H9 (cell line): ENCODE measurements around the gene NPHP4. TPM values are rescaled to one million over a fixed set of nuclear protein-coding genes. Genes with fewer than 3 reads are reported as not detected.

Source experiments
- DNase-seq: peaks from one replicate; pipeline ENCODE4 v3.0.0-alpha.2; 2017
- H2AFZ ChIP-seq: one replicate; pipeline ENCODE4 v1.6.1; 2013; ENCODE audit warnings: mild to moderate bottlenecking, low read length, control low read depth, moderate library complexity
- H2AK5ac ChIP-seq: 2 replicates; pipeline ENCODE4 v1.6.1; 2013; ENCODE audit warnings: low read length, control low read depth, mixed read lengths; ENCODE audit not compliant: insufficient read length
- H2BK120ac ChIP-seq: one replicate; pipeline ENCODE4 v1.6.1; 2013; ENCODE audit warnings: low read depth, mild to moderate bottlenecking, low read length, control low read depth, inconsistent platforms; ENCODE audit not compliant: poor library complexity, severe bottlenecking
- H2BK12ac ChIP-seq: 2 replicates; pipeline ENCODE4 v1.6.1; 2013; ENCODE audit warnings: low read length, control low read depth, mixed read lengths, low read depth; ENCODE audit not compliant: insufficient read length
- H2BK15ac ChIP-seq: 2 replicates; pipeline ENCODE4 v1.6.1; 2013; ENCODE audit warnings: low read depth, low read length, control low read depth
- H2BK20ac ChIP-seq: one replicate; pipeline ENCODE4 v1.6.1; 2013; ENCODE audit warnings: low read depth, mild to moderate bottlenecking, low read length, control low read depth, inconsistent platforms; ENCODE audit not compliant: poor library complexity, severe bottlenecking
- H2BK5ac ChIP-seq: 2 replicates; pipeline ENCODE4 v1.6.1; 2013; ENCODE audit warnings: low read length, control low read depth, mixed read lengths; ENCODE audit not compliant: insufficient read length
- H3K14ac ChIP-seq: 2 replicates; pipeline ENCODE4 v1.6.1; 2013; ENCODE audit warnings: low read length, control low read depth; ENCODE audit not compliant: insufficient read depth
- H3K18ac ChIP-seq: 2 replicates; pipeline ENCODE4 v1.6.1; 2013; ENCODE audit warnings: low read depth, mild to moderate bottlenecking, mixed read lengths, low read length, control low read depth; ENCODE audit not compliant: insufficient read length
- H3K23ac ChIP-seq: 2 replicates; pipeline ENCODE4 v1.6.1; 2013; ENCODE audit warnings: low read length, control low read depth, mixed read lengths, low read depth; ENCODE audit not compliant: insufficient read length
- H3K23me2 ChIP-seq: 2 replicates; pipeline ENCODE4 v1.6.1; 2013; ENCODE audit warnings: low read depth, mild to moderate bottlenecking, mixed read lengths, low read length, control low read depth; ENCODE audit not compliant: insufficient read length, poor library complexity, severe bottlenecking
- H3K27ac ChIP-seq: 2 replicates; pipeline ENCODE4 v1.5.1; 2013; ENCODE audit warnings: low read length, control low read depth, mixed read lengths, low read depth; ENCODE audit not compliant: insufficient read length
- H3K27me3 ChIP-seq: 2 replicates; pipeline ENCODE4 v1.6.1; 2013; ENCODE audit warnings: low read length, control low read depth, inconsistent platforms; ENCODE audit not compliant: insufficient read depth
- H3K4ac ChIP-seq: 2 replicates; pipeline ENCODE4 v1.6.1; 2013; ENCODE audit warnings: low read depth, mild to moderate bottlenecking, control low read depth, inconsistent platforms, low read length, moderate library complexity
- H3K4me1 ChIP-seq: 2 replicates; pipeline ENCODE4 v1.6.1; 2013; ENCODE audit warnings: low read length, control low read depth, inconsistent platforms; ENCODE audit not compliant: insufficient read depth
- H3K4me2 ChIP-seq: 2 replicates; pipeline ENCODE4 v1.6.1; 2013; ENCODE audit warnings: low read length, control low read depth, mixed read lengths; ENCODE audit not compliant: insufficient read length, insufficient read depth
- H3K56ac ChIP-seq: 2 replicates; pipeline ENCODE4 v1.6.1; 2013; ENCODE audit warnings: low read depth, mild to moderate bottlenecking, mixed read lengths, low read length, control low read depth; ENCODE audit not compliant: insufficient read length
- H3K79me1 ChIP-seq: 2 replicates; pipeline ENCODE4 v1.6.1; 2013; ENCODE audit warnings: low read depth, mild to moderate bottlenecking, moderate library complexity, low read length, control low read depth, inconsistent platforms; ENCODE audit not compliant: insufficient read depth, poor library complexity, severe bottlenecking
- H3K79me2 ChIP-seq: 2 replicates; pipeline ENCODE4 v1.6.1; 2013; ENCODE audit warnings: low read length, control low read depth, inconsistent platforms; ENCODE audit not compliant: insufficient read depth
- H3K9ac ChIP-seq: 2 replicates; pipeline ENCODE4 v1.6.1; 2013; ENCODE audit warnings: low read length, control low read depth, mixed read lengths; ENCODE audit not compliant: insufficient read length; ENCODE audit errors: extremely low read depth
- H3K9me3 ChIP-seq: one replicate; pipeline ENCODE4 v1.6.1; 2013; ENCODE audit warnings: low read depth, low read length, inconsistent platforms; ENCODE audit not compliant: control insufficient read depth
- H3T11ph ChIP-seq: one replicate; pipeline ENCODE4 v1.6.1; 2013; ENCODE audit warnings: mild to moderate bottlenecking, low read length, control low read depth, inconsistent platforms
- H4K20me1 ChIP-seq: one replicate; pipeline ENCODE4 v1.6.1; 2013; ENCODE audit not compliant: control insufficient read depth, insufficient read length, insufficient read depth
- H4K5ac ChIP-seq: 2 replicates; pipeline ENCODE4 v1.6.1; 2013; ENCODE audit warnings: low read depth, mild to moderate bottlenecking, mixed read lengths, low read length, control low read depth; ENCODE audit not compliant: insufficient read length
- H4K8ac ChIP-seq: replicated peaks from 2 replicates; pipeline ENCODE4 v1.6.1; 2013; ENCODE audit warnings: low read length, control low read depth, mixed read lengths, low read depth; ENCODE audit not compliant: insufficient read length
- H4K91ac ChIP-seq: 2 replicates; pipeline ENCODE4 v1.6.1; 2013; ENCODE audit warnings: low read depth, mild to moderate bottlenecking, moderate library complexity, mixed read lengths, low read length, control low read depth; ENCODE audit not compliant: insufficient read length
- H3K27ac Mint-ChIP-seq, 3 experiments: 2 replicates in 2 of 3; 3 replicates in 1 of 3; pipeline ENCODE4 v1.8.0; 2020 to 2021; ENCODE audit warnings: mixed read lengths in 3 of 3, mild to moderate bottlenecking in 1 of 3, moderate library complexity in 1 of 3
- H3K27me3 Mint-ChIP-seq: 2 replicates; pipeline ENCODE4 v1.8.0; 2021; ENCODE audit warnings: low read depth, mild to moderate bottlenecking, moderate library complexity, mixed read lengths
- H3K36me3 Mint-ChIP-seq, 3 experiments: 2 replicates in 2 of 3; 3 replicates in 1 of 3; pipeline ENCODE4 v1.8.0; 2020 to 2021; ENCODE audit warnings: low read depth in 3 of 3, mixed read lengths in 3 of 3; ENCODE audit not compliant: insufficient read depth in 1 of 3
- H3K4me1 Mint-ChIP-seq, 2 experiments: 2 replicates each; pipeline ENCODE4 v1.8.0; 2020; ENCODE audit warnings: mixed read lengths in 2 of 2
- H3K4me3 Mint-ChIP-seq, 2 experiments: 2 replicates in 1 of 2; 3 replicates in 1 of 2; pipeline ENCODE4 v1.8.0; 2020 to 2021; ENCODE audit warnings: mild to moderate bottlenecking in 2 of 2, mixed read lengths in 2 of 2, moderate library complexity in 1 of 2
- H3K9me3 Mint-ChIP-seq, 2 experiments: 2 replicates in 1 of 2; 3 replicates in 1 of 2; pipeline ENCODE4 v1.8.0; 2020; ENCODE audit warnings: mild to moderate bottlenecking in 2 of 2, mixed read lengths in 2 of 2, moderate library complexity in 1 of 2
- WGBS: extraction: QIAGEN DNeasy Blood & Tissue Kit; methylation state at CpG from one replicate; pipeline ENCODE4 v1.1.7; 2013; ENCODE audit warnings: missing lambda C conversion rate, low lambda C conversion rate, mixed read lengths; ENCODE audit not compliant: insufficient read length; ENCODE audit errors: extremely low coverage; 5-methylcytosine and 5-hydroxymethylcytosine counted together
- total RNA-seq: library from RNA; stranded (reverse); gene quantifications from 2 replicates; pipeline ENCODE4 v1.2.1, GENCODE V29; 2021
- TF ChIP-seq, protein P1 (sequence below): fragments of 200-600 bp; sonication (generic); conservative IDR thresholded peaks from 3 replicates; pipeline ENCODE4 v1.8.0; 2021; ENCODE audit warnings: antibody characterized with exemption, mild to moderate bottlenecking

NPHP4 gene
- total RNA-seq, 1 experiment from 2014 or later, result 17.6 TPM

- no peak overlapping the region for H2AK5ac ChIP-seq
- no peak overlapping the region for H2AFZ ChIP-seq
- H4K91ac ChIP-seq, result no peak overlapping the region
- no peak overlapping the region for H4K8ac ChIP-seq
- peaks cover 4 to 9% (median 5%) of the 10 kb centered on the region in 3 experiments; a peak in 4 of 7 replicates for H3K36me3 Mint-ChIP-seq
- H3K27ac ChIP-seq, result no peak overlapping the region
- no peak overlapping the region for H3K18ac ChIP-seq
- no peak overlapping the region for H3K27ac Mint-ChIP-seq
- H3K9me3 Mint-ChIP-seq, result peaks cover 4 to 20% of the 10 kb centered on the region in 2 experiments
- no peak overlapping the region for H3K23ac ChIP-seq
- H3K79me1 ChIP-seq, result no peaks in the 10 kb centered on the region
- no peak overlapping the region for H3K4me2 ChIP-seq
- H3K9me3 ChIP-seq, result no peaks in the 10 kb centered on the region
- no peak overlapping the region for H3K9ac ChIP-seq
- TF ChIP-seq, protein P1, sequence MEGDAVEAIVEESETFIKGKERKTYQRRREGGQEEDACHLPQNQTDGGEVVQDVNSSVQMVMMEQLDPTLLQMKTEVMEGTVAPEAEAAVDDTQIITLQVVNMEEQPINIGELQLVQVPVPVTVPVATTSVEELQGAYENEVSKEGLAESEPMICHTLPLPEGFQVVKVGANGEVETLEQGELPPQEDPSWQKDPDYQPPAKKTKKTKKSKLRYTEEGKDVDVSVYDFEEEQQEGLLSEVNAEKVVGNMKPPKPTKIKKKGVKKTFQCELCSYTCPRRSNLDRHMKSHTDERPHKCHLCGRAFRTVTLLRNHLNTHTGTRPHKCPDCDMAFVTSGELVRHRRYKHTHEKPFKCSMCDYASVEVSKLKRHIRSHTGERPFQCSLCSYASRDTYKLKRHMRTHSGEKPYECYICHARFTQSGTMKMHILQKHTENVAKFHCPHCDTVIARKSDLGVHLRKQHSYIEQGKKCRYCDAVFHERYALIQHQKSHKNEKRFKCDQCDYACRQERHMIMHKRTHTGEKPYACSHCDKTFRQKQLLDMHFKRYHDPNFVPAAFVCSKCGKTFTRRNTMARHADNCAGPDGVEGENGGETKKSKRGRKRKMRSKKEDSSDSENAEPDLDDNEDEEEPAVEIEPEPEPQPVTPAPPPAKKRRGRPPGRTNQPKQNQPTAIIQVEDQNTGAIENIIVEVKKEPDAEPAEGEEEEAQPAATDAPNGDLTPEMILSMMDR, result no peak
- H2BK5ac ChIP-seq, result no peak overlapping the region
- no peaks in the 10 kb centered on the region for H4K20me1 ChIP-seq
- no peak overlapping the region for H3T11ph ChIP-seq
- H3K56ac ChIP-seq, result no peak overlapping the region
- no peak overlapping the region for H3K4me3 Mint-ChIP-seq
- H2BK12ac ChIP-seq, result no peak overlapping the region
- H3K27me3 ChIP-seq, result no peaks in the 10 kb centered on the region
- H2BK120ac ChIP-seq, result no peak overlapping the region
- H3K4ac ChIP-seq, result no peak overlapping the region
- H3K27me3 Mint-ChIP-seq, result peaks cover 10% of the 10 kb centered on the region
- H2BK15ac ChIP-seq, result no peak overlapping the region
- H3K4me1 Mint-ChIP-seq, result peaks cover 13 to 14% of the 10 kb centered on the region in 2 experiments
- H3K79me2 ChIP-seq, result no peaks in the 10 kb centered on the region
- no peak overlapping the region for H3K14ac ChIP-seq
- H4K5ac ChIP-seq, result no peak overlapping the region
- no peaks in the 10 kb centered on the region; the same call in 1 of the 2 replicates for H3K4me1 ChIP-seq
- no CpG with 5 or more reads among the region's 2 CpGs for WGBS
- no peaks in the 10 kb centered on the region for H3K23me2 ChIP-seq
- H2BK20ac ChIP-seq, result no peak overlapping the region
- DNase-seq, result no peak
Measured at GRCh38 chr1:5815211-5815610, 177.0 kb downstream of the NPHP4 start.
